Esophagus squamous epithelium (tissue), 4 donors: Measurements from ENCODE around the gene KCNQ4.

Experiments used
- CTCF ChIP-seq, 6 experiments: fragments of 450-650 bp in 4 of 6; fragments of 200-600 bp in 2 of 6; sonication (generic) in 2 of 6; IDR thresholded peaks; one replicate each; pipeline ENCODE4 v1.5.1; 2016 to 2019; ENCODE audit warnings: antibody characterized with exemption in 6 of 6, mild to moderate bottlenecking in 4 of 6, moderate library complexity in 4 of 6
- POLR2A ChIP-seq, 4 donors: fragments of 450-650 bp; IDR thresholded peaks; one replicate each; pipeline ENCODE4 v1.6.1; 2017; ENCODE audit warnings: antibody characterized with exemption in 4 of 4, mild to moderate bottlenecking in 4 of 4, moderate library complexity in 3 of 4

DNA sequence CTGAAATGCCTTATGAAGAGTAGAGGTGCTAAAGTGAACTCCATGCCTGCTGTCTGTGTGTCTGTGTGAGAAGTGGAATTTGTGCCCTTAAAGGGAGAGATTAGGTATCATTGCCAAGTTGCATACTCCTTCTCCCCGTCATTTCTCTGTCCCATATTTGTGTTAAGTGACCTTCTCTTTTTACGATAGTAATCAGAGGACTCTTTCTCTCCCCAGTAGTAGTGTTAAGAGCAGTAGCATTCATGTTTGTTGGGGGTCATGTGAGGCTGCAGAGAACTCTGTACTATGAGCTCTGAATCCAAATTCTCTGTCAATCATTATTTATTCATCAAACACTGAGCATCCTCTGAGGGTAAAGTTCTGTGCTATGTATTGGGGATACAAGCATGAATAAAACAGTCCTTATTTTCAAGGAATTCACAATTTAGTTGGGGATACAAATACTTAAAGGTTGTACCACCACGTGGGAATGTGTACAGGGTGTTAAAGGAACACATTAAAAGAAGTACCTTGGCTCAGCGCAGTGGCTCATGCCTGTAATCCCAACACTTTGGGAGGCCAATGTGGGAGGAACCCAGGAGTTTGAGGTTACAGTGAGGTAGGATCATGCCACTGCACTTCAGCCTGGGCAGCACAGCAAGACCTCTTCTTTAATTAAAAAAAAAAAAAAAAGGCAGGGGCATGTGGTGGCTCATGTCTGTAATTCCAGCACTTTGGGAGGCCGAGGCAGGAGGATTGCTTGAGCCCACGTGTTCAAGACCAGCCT lies 24.8 kb upstream of the KCNQ4 start:
- TF ChIP-seq CTCF (IDR thresholded peaks at IDR 0.05) (no peak), POLR2A (IDR thresholded peaks at IDR 0.05) (no peak)
